Heart right ventricle (tissue), 16 donors: ENCODE data around the gene DHX36. TPM values are rescaled to one million over a fixed set of nuclear protein-coding genes. Genes with fewer than 3 reads are reported as not detected.

Experiments
- ATAC-seq, 8 donors: fragments of 200-7000 bp; cut with Tn5 transposase; one replicate each; pipeline ENCODE4 v1.9.1; 2020; ENCODE audit warnings: mild to moderate bottlenecking in 8 of 8, moderate library complexity in 8 of 8, moderate number of reproducible peaks in 1 of 8
- DNase-seq, 2 donors: peaks; one replicate each; pipeline ENCODE4 v3.0.0-alpha.2; 2020
- H3K27ac ChIP-seq, 10 donors: fragments of 200-600 bp; sonication (generic) in 2 of 10; one replicate each; pipeline versions ENCODE4 v1.5.0 to v1.8.0; 2020 to 2022; ENCODE audit warnings: mild to moderate bottlenecking in 3 of 10
- H3K27me3 ChIP-seq, 7 donors: fragments of 200-600 bp; one replicate each; pipeline ENCODE4 v1.8.0; 2021 to 2022; ENCODE audit warnings: mild to moderate bottlenecking in 2 of 7
- H3K36me3 ChIP-seq, 9 donors: fragments of 200-600 bp; sonication (generic) in 1 of 9; one replicate each; pipeline versions ENCODE4 v1.5.0 to v1.8.0; 2020 to 2022; ENCODE audit warnings: mild to moderate bottlenecking in 2 of 9
- H3K4me1 ChIP-seq, 9 donors: fragments of 200-600 bp; sonication (generic) in 1 of 9; one replicate each; pipeline versions ENCODE4 v1.5.0 to v1.8.0; 2020 to 2022; ENCODE audit warnings: mild to moderate bottlenecking in 4 of 9
- H3K4me3 ChIP-seq, 10 donors: fragments of 200-600 bp; sonication (generic) in 2 of 10; one replicate each; pipeline versions ENCODE4 v1.5.0 to v1.8.0; 2020 to 2022; ENCODE audit warnings: mild to moderate bottlenecking in 7 of 10, moderate library complexity in 2 of 10
- H3K9me3 ChIP-seq, 11 donors: fragments of 200-600 bp in 10 of 11; sonication (generic) in 2 of 11; one replicate each; pipeline versions ENCODE4 v1.5.0 to v1.8.0; 2013 to 2022; ENCODE audit warnings: mild to moderate bottlenecking in 2 of 11, control low read depth in 1 of 11, moderate library complexity in 1 of 11
- WGBS, 2 donors: extraction: QIAGEN DNeasy Blood & Tissue Kit; methylation state at CpG; one replicate each; pipeline ENCODE4 v1.1.7; 2013; ENCODE audit warnings: inconsistent platforms in 1 of 2; 5-methylcytosine and 5-hydroxymethylcytosine counted together
- intact Hi-C, 10 donors: fragments of 100-400 bp; cut with DNase I; formaldehyde crosslinking; loops; one replicate each; pipeline versions ENCODE4 v1.11.1 to v1.14.2; 2022
- polyA plus RNA-seq, 2 donors: library from polyadenylated mRNA; stranded (reverse); fragments of 200-250 nt; gene quantifications; one replicate each; pipeline ENCODE4 v1.2.3, GENCODE V29; 2013
- total RNA-seq, 10 donors: library from RNA; stranded (reverse); fragmentation: NEBNext Ultra II Directional in 3 of 10; extraction: Animal tissue kit (Norgen Biotek cat#: 25700) in 3 of 10; gene quantifications; one replicate each; pipeline versions ENCODE4 v1.2.1 to v1.2.4, GENCODE V29; 2021 to 2023
- TF ChIP-seq, protein P1 (sequence below), 9 donors: fragments of 200-600 bp; sonication (generic) in 2 of 9; IDR thresholded peaks; one replicate each; pipeline versions ENCODE4 v1.5.0 to v1.8.0; 2021 to 2022; ENCODE audit warnings: antibody characterized with exemption in 9 of 9, mild to moderate bottlenecking in 5 of 9, moderate library complexity in 1 of 9
- donor health status: Arrhythmogenic right ventricular cardiomyopathy.
- donor health status: ischemic (EF 13 %, LVEDD 7.1; RV severe dilation, severe dysfunction).
- donor health status: healthy with polysubstance abuse.
- donor health status: DM: no; HTN: yes; CAD: no.
- donor health status: DM: no; HTN: no; CAD: no.
- donor health status: ischemic (EF 25% LVEDD 6.9; RV normal size, moderate dysfunction).
- donor health status: ischemic (EF 25% LVEDD 5.7; RV mildly dilated, moderate dysfunction).
- donor health status: healthy.
- donor health status: DM: yes; HTN: yes; CAD: no.
- donor health status: Ischemic cardiomyopathy.
- donor health status: ischemic (EF 35%, LVEDD 5.7; RV mildly dilated, moderate dysfunction).
- donor health status: nonischemic (EF 11% LVEDD 7.7; RV severe dilation, severe dysfunction).
- donor health status: DM: yes; HTN: yes; CAD: no.
- donor health status: PGD.
- donor health status: ischemic (EF 29% LVEDD 5.4; RV normal size, mild dysfunction).
- donor health status: nonischemic (EF 23%, LVEDD 6.1; RV moderate dilation, normal function).

DHX36 gene
- total and polyA plus RNA-seq, 12 donors, result 22.3 to 51.2 (median 39.4) TPM

DNA sequence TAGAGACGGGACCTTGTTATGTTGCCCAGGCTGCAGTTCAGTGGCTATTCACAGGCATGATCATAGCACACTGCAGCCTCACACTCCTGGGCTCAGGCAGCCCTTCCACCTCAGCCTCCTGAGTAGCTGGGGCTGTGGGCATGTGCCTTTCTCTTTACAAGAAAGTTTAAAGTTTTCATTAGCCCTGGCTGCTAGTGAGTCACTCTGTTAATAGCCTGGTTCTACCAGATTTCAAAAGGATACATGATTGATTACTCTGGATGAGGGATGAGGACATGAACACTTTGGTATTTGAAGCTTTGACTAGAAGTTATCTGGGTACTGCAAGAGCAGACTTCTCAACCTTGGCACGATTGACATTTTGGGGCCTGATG is 95.1 kb downstream of the DHX36 start:
- TF ChIP-seq, protein P1, sequence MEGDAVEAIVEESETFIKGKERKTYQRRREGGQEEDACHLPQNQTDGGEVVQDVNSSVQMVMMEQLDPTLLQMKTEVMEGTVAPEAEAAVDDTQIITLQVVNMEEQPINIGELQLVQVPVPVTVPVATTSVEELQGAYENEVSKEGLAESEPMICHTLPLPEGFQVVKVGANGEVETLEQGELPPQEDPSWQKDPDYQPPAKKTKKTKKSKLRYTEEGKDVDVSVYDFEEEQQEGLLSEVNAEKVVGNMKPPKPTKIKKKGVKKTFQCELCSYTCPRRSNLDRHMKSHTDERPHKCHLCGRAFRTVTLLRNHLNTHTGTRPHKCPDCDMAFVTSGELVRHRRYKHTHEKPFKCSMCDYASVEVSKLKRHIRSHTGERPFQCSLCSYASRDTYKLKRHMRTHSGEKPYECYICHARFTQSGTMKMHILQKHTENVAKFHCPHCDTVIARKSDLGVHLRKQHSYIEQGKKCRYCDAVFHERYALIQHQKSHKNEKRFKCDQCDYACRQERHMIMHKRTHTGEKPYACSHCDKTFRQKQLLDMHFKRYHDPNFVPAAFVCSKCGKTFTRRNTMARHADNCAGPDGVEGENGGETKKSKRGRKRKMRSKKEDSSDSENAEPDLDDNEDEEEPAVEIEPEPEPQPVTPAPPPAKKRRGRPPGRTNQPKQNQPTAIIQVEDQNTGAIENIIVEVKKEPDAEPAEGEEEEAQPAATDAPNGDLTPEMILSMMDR (IDR thresholded peaks at IDR 0.05), result no peak
- H3K36me3 ChIP-seq, result no peaks in the 10 kb centered on the region
- no peaks in the 10 kb centered on the region for H3K27me3 ChIP-seq
- intact Hi-C loops, result no loop called here
- peaks cover 0 to 22% (median 8%) of the 10 kb centered on the region in 9 donors for H3K4me1 ChIP-seq
- no peak for DNase-seq
- ATAC-seq, result no peak
- peak overlapping the region in 1 of 10 donors; percentile 67 for H3K27ac ChIP-seq
- H3K9me3 ChIP-seq, result no peaks in the 10 kb centered on the region
- H3K4me3 ChIP-seq, result no peak overlapping the region
- 63 to 66% methylated on average over 2 of the region's 2 CpGs for WGBS, 2 donors

DNA sequence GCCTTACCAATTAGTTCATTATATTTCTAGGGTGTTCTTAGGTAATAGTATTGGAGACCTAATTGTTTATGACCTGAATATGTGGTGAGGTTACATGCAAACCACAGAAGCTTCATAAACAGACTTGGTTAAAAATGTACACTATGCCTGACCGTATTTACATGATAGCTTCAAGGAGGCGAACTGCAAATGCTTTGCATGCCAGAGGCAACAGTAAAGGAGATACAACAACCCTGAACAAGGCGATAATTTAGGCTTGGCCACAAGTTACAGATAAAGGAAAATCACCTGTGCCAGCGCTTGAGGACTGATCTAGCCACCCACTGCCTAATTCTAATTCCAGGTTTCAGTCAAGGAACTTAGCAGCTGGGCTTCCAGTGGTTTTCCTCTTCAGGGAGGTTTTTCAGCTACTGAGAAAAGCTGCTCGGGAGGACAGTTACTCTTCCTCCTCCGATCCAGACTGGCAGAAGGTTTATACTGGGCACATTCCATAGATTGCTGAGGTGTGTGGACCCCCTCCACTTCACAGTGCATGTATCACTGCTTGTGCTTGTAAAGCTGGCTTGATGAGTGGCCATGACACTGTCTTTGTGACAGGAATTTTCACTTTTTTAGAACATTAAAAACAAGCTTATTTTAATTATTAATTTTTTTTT is 95.6 kb downstream of the DHX36 start:
- H3K27ac ChIP-seq, result no peak overlapping the region
- intact Hi-C loops, result no loop called here

DNA sequence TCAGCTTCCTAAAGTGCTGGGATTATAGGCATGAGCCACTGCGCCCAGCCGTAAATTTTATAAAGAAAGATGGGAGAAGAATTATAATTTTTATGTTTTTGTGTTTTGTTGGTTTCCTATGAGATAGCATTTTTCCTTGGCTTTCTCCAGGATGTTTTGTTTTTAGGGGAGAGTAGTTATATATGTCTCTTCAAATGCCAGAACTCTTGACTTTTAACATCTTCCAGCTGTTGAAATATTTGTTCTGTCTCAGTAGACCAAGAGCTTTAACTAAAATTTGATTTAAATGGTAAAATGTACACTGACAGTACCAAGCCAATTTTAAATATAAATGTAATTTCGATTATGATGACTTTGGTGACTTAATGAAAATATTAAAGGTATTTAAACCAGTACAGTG is 96.8 kb downstream of the DHX36 start:
- no peak for ATAC-seq
- DNase-seq, result no peak
- no peak overlapping the region for H3K4me3 ChIP-seq
- H3K4me1 ChIP-seq, result peaks cover 0 to 22% (median 9%) of the 10 kb centered on the region in 9 donors
- H3K27me3 ChIP-seq, result no peaks in the 10 kb centered on the region
- no peaks in the 10 kb centered on the region for H3K9me3 ChIP-seq
- WGBS, 2 donors, result 78 to 87% methylated on average over 3 of the region's 3 CpGs
- H3K27ac ChIP-seq, result no peak overlapping the region
- H3K36me3 ChIP-seq, result no peaks in the 10 kb centered on the region
- TF ChIP-seq, protein P1 (IDR thresholded peaks at IDR 0.05), result no peak
- intact Hi-C loops, result no loop called here

More for the DNA sequence above, 95.6 kb downstream of the DHX36 start:
- Histone ChIP-seq H3K27me3 (no peaks in the 10 kb centered on the region), H3K4me3 (no peak overlapping the region), H3K9me3 (no peaks in the 10 kb centered on the region), H3K4me1 (peaks cover 0 to 22% (median 9%) of the 10 kb centered on the region in 9 donors), H3K36me3 (no peaks in the 10 kb centered on the region)
- DNase-seq (no peak), ATAC-seq (no peak)
- TF ChIP-seq, protein P1 (IDR thresholded peaks at IDR 0.05), result no peak
- 64 to 66% methylated on average over 6 of the region's 6 CpGs for WGBS, 2 donors

DNA sequence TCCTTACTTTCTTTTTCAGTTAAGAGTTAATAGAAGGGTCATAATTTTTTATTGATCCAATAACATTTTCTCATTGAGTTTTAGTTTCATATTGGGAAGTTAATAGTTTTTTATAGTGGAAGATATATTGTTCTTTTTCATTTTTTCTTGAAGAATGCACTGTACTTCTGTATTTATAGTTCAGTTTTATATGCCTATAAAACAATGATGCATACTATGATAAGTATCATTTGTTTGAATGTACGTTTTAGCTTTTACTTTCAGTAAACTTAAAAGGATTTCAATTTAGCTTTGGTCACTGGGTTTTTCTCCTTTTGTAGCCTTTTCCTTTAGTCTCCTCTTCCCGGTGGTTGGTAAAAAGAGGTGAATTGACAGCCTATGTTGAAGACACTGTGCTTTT is 98.8 kb downstream of the DHX36 start:
- ATAC-seq, result no peak
- H3K4me3 ChIP-seq, result no peak overlapping the region
- intact Hi-C loops, result no loop called here
- WGBS, 2 donors, result 81 to 82% methylated on average over 2 of the region's 2 CpGs
- no peaks in the 10 kb centered on the region for H3K9me3 ChIP-seq
- TF ChIP-seq, protein P1 (IDR thresholded peaks at IDR 0.05), result no peak
- no peak for DNase-seq
- peaks cover 0 to under 1% (median 0%) of the 10 kb centered on the region in 9 donors for H3K36me3 ChIP-seq
- peaks cover 0 to 16% (median 9%) of the 10 kb centered on the region in 9 donors for H3K4me1 ChIP-seq
- H3K27me3 ChIP-seq, result no peaks in the 10 kb centered on the region
- H3K27ac ChIP-seq, result no peak overlapping the region
